Measurements from ENCODE around the gene SPOCK3.

DNA sequence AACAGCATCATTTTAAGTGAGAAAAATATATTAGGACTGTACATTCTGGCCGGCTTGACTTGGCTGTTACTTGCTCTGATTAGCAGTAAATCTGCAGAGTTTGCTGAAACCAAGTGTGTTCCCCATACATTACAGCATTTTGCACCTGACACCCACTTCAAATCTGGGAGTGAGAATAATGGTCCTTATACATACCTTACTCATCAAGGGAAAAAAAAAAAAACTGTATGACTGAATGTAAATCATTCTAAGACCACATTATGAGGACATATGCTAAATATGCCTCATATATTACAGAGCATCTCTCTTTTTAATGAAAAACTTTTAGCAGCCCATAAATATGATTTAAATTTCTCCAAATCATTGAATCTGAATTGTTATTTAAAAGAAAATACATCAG lies 406.7 kb downstream of the SPOCK3 start:
- TF ChIP-seq POLR2A (IDR thresholded peaks at IDR 0.05) (no peak), CTCF (IDR thresholded peaks at IDR 0.05 in 4 of 5, conservative IDR thresholded peaks at IDR 0.05 in 1 of 5) (no peak)
